Measurements from ENCODE around the gene MRPS22. TPM values are rescaled to one million over a fixed set of nuclear protein-coding genes. Genes with fewer than 3 reads are reported as not detected.

Gene MRPS22
- total RNA-seq, 1 donor from 2014 or later, result 77.7 TPM

DNA sequence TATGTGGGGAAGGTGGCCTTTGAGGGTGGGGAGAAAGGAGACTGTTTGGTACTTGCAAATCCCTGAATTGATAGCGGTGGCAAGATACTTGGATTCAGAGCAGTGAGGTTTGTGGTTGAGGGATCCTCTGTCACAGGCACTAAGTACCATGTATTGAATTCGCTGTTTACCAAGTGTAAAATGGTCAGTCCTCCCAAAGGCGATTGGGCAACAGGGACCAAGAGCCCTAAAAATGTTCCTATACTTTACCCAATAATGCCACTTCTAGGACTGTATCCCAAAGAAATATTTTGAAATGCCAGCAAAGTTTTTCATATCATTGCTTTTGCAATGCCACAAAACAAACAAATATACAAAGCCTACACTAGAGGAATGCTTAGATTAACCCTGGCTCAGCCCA, 43.4 kb upstream of the MRPS22 start:
- TF ChIP-seq, protein P1, sequence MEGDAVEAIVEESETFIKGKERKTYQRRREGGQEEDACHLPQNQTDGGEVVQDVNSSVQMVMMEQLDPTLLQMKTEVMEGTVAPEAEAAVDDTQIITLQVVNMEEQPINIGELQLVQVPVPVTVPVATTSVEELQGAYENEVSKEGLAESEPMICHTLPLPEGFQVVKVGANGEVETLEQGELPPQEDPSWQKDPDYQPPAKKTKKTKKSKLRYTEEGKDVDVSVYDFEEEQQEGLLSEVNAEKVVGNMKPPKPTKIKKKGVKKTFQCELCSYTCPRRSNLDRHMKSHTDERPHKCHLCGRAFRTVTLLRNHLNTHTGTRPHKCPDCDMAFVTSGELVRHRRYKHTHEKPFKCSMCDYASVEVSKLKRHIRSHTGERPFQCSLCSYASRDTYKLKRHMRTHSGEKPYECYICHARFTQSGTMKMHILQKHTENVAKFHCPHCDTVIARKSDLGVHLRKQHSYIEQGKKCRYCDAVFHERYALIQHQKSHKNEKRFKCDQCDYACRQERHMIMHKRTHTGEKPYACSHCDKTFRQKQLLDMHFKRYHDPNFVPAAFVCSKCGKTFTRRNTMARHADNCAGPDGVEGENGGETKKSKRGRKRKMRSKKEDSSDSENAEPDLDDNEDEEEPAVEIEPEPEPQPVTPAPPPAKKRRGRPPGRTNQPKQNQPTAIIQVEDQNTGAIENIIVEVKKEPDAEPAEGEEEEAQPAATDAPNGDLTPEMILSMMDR (IDR thresholded peaks at IDR 0.05; ENCODE audit: insufficient read depth, low read length, severe bottlenecking), result no peak
- no peak overlapping the region for H3K4me3 ChIP-seq (ENCODE audit: low read depth, low read length)
- no peaks in the 10 kb centered on the region for H3K36me3 ChIP-seq (ENCODE audit: control insufficient read depth, insufficient read depth, low read length)
- no peaks in the 10 kb centered on the region for H3K27me3 ChIP-seq (ENCODE audit: control insufficient read depth, insufficient read depth, low read length)
- no peak for FAIRE-seq
- no peak for DNase-seq (ENCODE audit: low read depth)

DNA sequence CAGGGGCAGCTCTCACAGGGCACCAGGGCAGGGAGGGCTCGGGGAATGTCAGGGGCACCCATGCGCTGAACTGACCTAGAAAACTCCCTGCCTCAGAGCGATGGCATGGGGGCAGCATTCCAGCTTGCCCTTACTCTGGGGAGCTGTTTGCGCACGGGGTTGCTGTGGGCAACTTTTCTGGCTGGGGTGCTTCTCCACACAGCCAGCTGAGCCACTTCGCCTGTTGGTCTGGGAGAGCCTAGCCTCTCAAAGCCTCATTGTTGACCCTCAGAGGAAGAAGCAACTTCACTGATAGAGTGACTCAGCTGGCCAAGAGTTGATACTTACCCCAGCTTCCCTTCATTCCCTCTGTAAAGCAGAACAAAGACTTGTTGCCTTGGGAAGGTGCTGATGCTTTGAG, 42.6 kb upstream of the MRPS22 start:
- TF ChIP-seq, protein P1 (IDR thresholded peaks at IDR 0.05; ENCODE audit: insufficient read depth, low read length, severe bottlenecking), result no peak
- FAIRE-seq, result no peak
- DNase-seq (ENCODE audit: low read depth), result no peak
- H3K36me3 ChIP-seq (ENCODE audit: control insufficient read depth, insufficient read depth, low read length), result no peaks in the 10 kb centered on the region
- no peaks in the 10 kb centered on the region for H3K27me3 ChIP-seq (ENCODE audit: control insufficient read depth, insufficient read depth, low read length)
- H3K4me3 ChIP-seq (ENCODE audit: low read depth, low read length), result no peak overlapping the region

DNA sequence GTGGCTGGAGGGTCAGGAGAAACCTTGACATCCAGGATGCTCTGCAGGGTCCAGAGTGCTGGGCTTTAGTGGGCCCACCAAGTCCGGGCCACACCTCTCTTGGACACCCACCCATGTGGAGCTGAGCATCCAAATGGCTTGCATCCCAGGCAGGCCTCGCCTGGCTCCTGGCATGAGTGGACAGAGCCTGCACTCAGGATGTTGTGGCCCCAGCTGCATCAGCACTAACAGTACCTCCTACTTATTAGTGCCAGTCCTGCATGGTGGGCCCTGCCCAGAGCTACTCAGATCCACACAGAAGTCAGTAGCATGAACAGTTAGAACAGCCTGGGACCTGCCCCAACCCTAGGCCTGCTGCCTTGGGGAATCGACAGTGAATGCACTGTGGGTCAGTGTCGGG, 42.2 kb upstream of the MRPS22 start:
- Histone ChIP-seq H3K36me3 (ENCODE audit: control insufficient read depth, insufficient read depth, low read length) (no peaks in the 10 kb centered on the region), H3K4me3 (ENCODE audit: low read depth, low read length) (no peak overlapping the region), H3K27me3 (ENCODE audit: control insufficient read depth, insufficient read depth, low read length) (no peaks in the 10 kb centered on the region)
- FAIRE-seq (no peak), DNase-seq (ENCODE audit: low read depth) (no peak)
- TF ChIP-seq, protein P1 (IDR thresholded peaks at IDR 0.05; ENCODE audit: insufficient read depth, low read length, severe bottlenecking), result no peak

DNA sequence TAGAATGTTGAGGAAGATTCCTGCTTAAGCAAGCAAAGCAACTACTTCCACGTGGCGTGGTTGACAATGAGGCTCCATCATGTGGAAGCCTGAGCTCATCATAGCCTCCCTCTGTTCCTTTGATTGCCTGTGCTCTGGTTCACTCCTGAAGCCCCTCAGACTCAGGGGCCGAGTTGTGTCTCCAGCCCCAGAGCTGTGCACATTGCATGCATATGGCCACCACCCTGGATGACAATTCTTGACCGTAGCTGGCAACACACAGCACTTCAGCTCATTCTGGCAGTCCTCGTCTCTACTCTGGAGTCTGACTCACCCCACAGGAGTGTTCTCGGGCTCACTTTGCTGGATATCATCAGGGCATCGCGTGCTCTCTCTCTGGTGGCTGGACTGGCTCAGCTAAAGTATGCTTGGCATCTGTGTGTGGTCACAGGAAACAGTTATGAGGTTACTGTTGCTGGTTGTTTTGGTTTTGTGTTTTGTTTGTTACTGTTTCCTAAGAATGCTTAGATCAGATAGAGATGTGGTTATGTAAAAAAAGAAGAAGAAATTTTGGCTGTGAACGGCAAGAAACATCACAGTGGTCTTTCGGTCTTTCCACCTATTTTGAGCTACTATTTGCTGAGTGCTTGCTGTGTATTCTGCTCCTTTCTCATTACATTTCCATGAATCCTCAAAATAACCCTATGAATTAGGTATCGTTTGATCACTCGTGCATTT, 41.6 kb upstream of the MRPS22 start:
- FAIRE-seq (no peak), DNase-seq (ENCODE audit: low read depth) (peak; percentile 88)
- H3K27me3 ChIP-seq (ENCODE audit: control insufficient read depth, insufficient read depth, low read length), result no peaks in the 10 kb centered on the region
- TF ChIP-seq, protein P1 (IDR thresholded peaks at IDR 0.05; ENCODE audit: insufficient read depth, low read length, severe bottlenecking), result no peak
- no peaks in the 10 kb centered on the region for H3K36me3 ChIP-seq (ENCODE audit: control insufficient read depth, insufficient read depth, low read length)
- H3K4me3 ChIP-seq (ENCODE audit: low read depth, low read length), result no peak overlapping the region

DNA sequence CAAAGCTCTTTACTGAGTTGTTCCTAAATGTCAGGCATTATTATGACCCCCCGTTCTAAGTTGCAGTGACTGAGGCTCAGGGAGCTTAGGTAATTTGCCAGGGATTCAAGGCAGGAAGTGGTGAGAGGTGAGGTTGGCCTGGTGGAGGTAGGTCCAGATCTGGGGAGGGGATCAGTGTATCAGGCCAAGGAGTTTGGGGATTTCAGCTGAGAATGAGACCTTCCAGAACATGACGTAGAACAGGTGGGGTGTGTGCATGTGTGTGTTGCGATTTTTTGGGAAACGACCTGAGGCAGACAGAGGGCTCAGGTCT, 41.1 kb upstream of the MRPS22 start:
- Histone ChIP-seq H3K4me3 (ENCODE audit: low read depth, low read length) (no peak overlapping the region), H3K36me3 (ENCODE audit: control insufficient read depth, insufficient read depth, low read length) (no peaks in the 10 kb centered on the region), H3K27me3 (ENCODE audit: control insufficient read depth, insufficient read depth, low read length) (no peaks in the 10 kb centered on the region)
- FAIRE-seq, result no peak
- TF ChIP-seq, protein P1 (IDR thresholded peaks at IDR 0.05; ENCODE audit: insufficient read depth, low read length, severe bottlenecking), result no peak
- DNase-seq (ENCODE audit: low read depth), result no peak

DNA sequence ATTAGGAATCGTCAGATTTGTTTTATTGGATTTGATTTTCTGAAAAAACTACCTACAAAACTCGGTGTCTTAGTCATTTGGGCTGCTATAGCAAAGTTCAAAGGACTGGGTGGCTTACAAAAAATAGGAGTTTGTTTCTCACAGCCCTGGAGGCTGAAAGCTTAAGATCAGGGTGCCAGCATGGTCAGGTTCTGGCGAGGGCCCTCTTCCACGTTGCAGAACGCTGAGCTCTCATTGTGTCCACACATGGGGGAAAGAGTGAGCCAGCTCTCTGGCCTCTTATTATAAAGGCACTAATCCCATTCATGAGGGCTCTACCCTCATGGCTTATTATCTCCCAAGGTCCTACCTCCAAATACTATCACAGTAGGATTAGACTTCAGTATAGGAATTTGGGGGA, 40.6 kb upstream of the MRPS22 start:
- no peaks in the 10 kb centered on the region for H3K36me3 ChIP-seq (ENCODE audit: control insufficient read depth, insufficient read depth, low read length)
- TF ChIP-seq, protein P1 (IDR thresholded peaks at IDR 0.05; ENCODE audit: insufficient read depth, low read length, severe bottlenecking), result no peak
- no peak for DNase-seq (ENCODE audit: low read depth)
- no peak for FAIRE-seq
- H3K27me3 ChIP-seq (ENCODE audit: control insufficient read depth, insufficient read depth, low read length), result no peaks in the 10 kb centered on the region
- H3K4me3 ChIP-seq (ENCODE audit: low read depth, low read length), result no peak overlapping the region

All from bronchial epithelial cell (primary cell).